Ishikawa (cell line): ENCODE results near the gene ENPP3.

Source experiments
- CEBPB ChIP-seq: IDR thresholded peaks from 2 replicates; pipeline ENCODE4 v1.6.1; 2012
- CREB1 ChIP-seq: IDR thresholded peaks from 2 replicates; pipeline ENCODE4 v1.6.1; 2012; ENCODE audit warnings: low read depth
- EGR1 ChIP-seq: IDR thresholded peaks from 2 replicates; pipeline ENCODE4 v1.6.1; 2012
- EP300 ChIP-seq: IDR thresholded peaks from 2 replicates; pipeline ENCODE4 v1.6.1; 2012; ENCODE audit warnings: borderline replicate concordance
- FOXM1 ChIP-seq: IDR thresholded peaks from 2 replicates; pipeline ENCODE4 v1.6.1; 2012; ENCODE audit warnings: low read depth, borderline replicate concordance
- MAX ChIP-seq: IDR thresholded peaks from 2 replicates; pipeline ENCODE4 v1.6.1; 2012
- NFIC ChIP-seq: IDR thresholded peaks from 2 replicates; pipeline ENCODE4 v1.6.1; 2012
- RAD21 ChIP-seq: IDR thresholded peaks from 2 replicates; pipeline ENCODE4 v1.6.1; 2012; ENCODE audit warnings: low read depth
- REST ChIP-seq: IDR thresholded peaks from 2 replicates; pipeline ENCODE4 v1.6.1; 2012; ENCODE audit warnings: low read depth, mild to moderate bottlenecking
- TAF1 ChIP-seq: IDR thresholded peaks from 2 replicates; pipeline ENCODE4 v1.6.1; 2012; ENCODE audit warnings: low read depth, mild to moderate bottlenecking
- TCF12 ChIP-seq: IDR thresholded peaks from 2 replicates; pipeline ENCODE4 v1.6.1; 2012; ENCODE audit warnings: low read depth
- TEAD4 ChIP-seq: IDR thresholded peaks from 2 replicates; pipeline ENCODE4 v1.6.1; 2012
- USF1 ChIP-seq: IDR thresholded peaks from 2 replicates; pipeline ENCODE4 v1.6.1; 2012
- YY1 ChIP-seq: IDR thresholded peaks from 2 replicates; pipeline ENCODE4 v1.6.1; 2012; ENCODE audit warnings: low read depth
- ZBTB7A ChIP-seq: IDR thresholded peaks from 2 replicates; pipeline ENCODE4 v1.6.1; 2012; ENCODE audit warnings: low read depth

Gene ENPP3

GRCh38 chr6:131765804-131766135 lies 128.7 kb downstream of the ENPP3 start:
- no peak for TF ChIP-seq TAF1
- TF ChIP-seq MAX: no peak
- TF ChIP-seq USF1: no peak
- no peak for TF ChIP-seq ZBTB7A
- no peak for TF ChIP-seq TEAD4
- TF ChIP-seq CEBPB: no peak
- no peak for TF ChIP-seq CREB1
- TF ChIP-seq EGR1: no peak
- TF ChIP-seq FOXM1: no peak
- TF ChIP-seq REST: no peak
- no peak for TF ChIP-seq TCF12
- no peak for TF ChIP-seq YY1
- no peak for TF ChIP-seq RAD21
- no peak for TF ChIP-seq EP300
- TF ChIP-seq NFIC: no peak

DNA sequence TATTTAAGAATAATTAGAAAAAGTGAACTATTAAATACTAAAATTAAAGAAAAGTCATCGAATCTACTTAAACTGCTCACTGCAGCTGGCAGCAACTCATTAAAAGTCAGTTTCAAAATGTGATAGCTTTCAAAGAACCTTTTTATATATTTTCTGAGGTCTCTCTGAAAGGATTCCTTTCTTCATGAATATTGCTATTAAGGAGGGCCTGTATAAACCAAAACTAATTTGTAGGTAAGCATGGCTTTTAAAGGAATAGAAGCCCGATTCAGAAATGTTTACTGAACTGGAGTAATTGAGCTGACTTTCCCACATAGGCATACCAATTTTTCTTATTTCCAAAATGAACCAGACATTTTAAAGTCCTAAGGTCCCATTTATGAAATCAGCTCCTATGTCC lies 129.5 kb downstream of the ENPP3 start:
- no peak for TF ChIP-seq EP300
- no peak for TF ChIP-seq YY1
- no peak for TF ChIP-seq FOXM1
- no peak for TF ChIP-seq TCF12
- no peak for TF ChIP-seq RAD21
- TF ChIP-seq CEBPB: no peak
- TF ChIP-seq REST: no peak
- TF ChIP-seq TEAD4: no peak
- no peak for TF ChIP-seq ZBTB7A
- no peak for TF ChIP-seq USF1
- no peak for TF ChIP-seq CREB1
- no peak for TF ChIP-seq NFIC
- TF ChIP-seq TAF1: no peak
- no peak for TF ChIP-seq EGR1
- TF ChIP-seq MAX: no peak

DNA sequence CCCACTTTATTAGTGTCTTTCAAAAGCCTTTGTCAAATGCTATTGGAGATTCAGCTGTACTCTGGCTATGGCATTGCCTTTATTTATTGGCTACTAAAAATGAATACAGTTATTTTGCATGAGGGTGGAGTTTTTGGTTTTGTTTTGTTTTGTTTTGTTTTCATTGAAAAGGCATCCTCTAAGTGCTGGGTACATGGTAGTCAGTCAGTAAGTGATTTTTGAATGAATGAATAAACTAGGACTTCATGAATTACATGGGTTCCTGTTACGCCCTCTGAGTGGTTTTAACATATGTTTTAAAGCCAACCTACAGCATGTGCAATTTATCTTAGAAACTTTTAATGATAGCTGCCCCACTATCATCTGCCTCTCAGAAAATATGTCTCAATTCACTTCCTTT lies 131.9 kb downstream of the ENPP3 start:
- no peak for TF ChIP-seq EGR1
- no peak for TF ChIP-seq YY1
- no peak for TF ChIP-seq FOXM1
- no peak for TF ChIP-seq TCF12
- no peak for TF ChIP-seq TAF1
- no peak for TF ChIP-seq RAD21
- TF ChIP-seq NFIC: no peak
- TF ChIP-seq CEBPB: no peak

DNA sequence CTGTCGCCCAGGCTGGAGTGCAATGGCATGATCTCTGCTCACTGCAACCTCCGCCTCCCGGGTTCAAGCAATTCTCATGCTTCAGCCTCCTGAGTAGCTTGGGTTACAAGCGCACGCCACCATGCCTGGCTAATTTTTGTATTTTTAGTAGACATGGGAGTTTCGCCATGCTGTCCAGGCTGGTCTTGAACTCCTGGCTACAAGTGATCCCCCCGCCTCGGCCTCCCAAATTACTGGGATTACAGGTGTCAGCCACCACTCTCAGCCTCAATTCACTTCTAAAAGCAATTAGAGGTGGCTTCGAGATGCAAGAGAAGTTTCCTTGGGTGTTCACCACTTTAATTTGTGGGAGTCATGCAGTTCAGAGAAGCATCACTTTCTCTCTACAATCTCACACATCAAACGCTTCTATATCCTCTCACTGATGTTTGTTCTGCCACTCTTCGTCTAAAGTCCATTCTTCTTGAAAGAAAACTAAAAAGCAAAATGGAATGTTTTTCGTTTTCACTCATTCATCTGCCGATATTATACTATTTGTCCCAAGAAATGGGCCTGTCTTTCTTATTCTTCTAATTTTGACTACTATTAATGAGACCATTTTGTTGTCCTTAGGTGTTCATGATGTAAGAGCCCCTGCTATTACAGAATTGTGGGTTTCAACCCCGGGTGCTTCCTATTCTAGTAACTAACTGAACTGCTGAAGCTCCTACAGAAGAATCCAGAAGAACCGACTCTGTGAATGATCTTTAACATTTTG lies 132.5 kb downstream of the ENPP3 start:
- no peak for TF ChIP-seq RAD21
- TF ChIP-seq MAX: no peak
- TF ChIP-seq ZBTB7A: no peak

DNA sequence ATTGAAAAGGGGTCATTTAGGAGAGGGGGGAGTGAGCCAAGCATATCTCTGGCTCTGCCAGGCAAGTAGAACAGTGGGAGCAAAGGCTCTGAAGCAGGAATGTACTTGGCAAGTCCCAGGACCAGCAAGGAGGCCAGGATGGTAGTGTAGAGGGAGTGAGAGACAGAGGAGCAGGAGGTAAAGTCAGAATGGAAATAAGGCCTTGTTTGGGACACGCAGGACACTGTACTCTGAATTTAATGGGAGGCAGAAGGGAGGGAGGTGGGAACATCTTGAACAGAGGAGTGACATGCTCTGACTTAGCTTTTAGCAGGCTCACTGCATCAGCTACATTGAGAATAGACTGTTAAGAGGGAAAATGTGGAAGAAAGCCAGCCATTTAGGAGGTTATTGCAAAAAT lies 133.7 kb downstream of the ENPP3 start:
- TF ChIP-seq YY1 (no peak), EP300 (no peak), NFIC (no peak), ZBTB7A (no peak), MAX (no peak), REST (no peak), CREB1 (no peak), TEAD4 (no peak), RAD21 (no peak), EGR1 (no peak), TCF12 (no peak), FOXM1 (no peak), TAF1 (no peak)
